KMS-11 (cell line): Measurements from ENCODE around the gene TMEM273.
A peak's percentile ranks its signal among the peaks of the same experiment; 100 is the strongest.

Source experiments
- H2AFZ ChIP-seq: fragments of 200-600 bp; sonication (generic); 2 replicates; pipeline ENCODE4 v1.6.1; 2016; ENCODE audit warnings: antibody characterized with exemption, mixed run types, low read depth
- H3K27ac ChIP-seq: fragments of 200-600 bp; sonication (generic); 2 replicates; pipeline ENCODE4 v1.6.1; 2016; ENCODE audit warnings: mild to moderate bottlenecking, mixed run types
- H3K27me3 ChIP-seq: fragments of 200-600 bp; sonication (generic); 2 replicates; pipeline ENCODE4 v1.6.1; 2017; ENCODE audit warnings: mild to moderate bottlenecking, low read depth, mixed run types, moderate library complexity; ENCODE audit not compliant: insufficient read depth
- H3K36me3 ChIP-seq: fragments of 200-600 bp; sonication (generic); 2 replicates; pipeline ENCODE4 v1.6.1; 2017; ENCODE audit warnings: mild to moderate bottlenecking, mixed run types; ENCODE audit not compliant: insufficient read depth
- H3K4me1 ChIP-seq: fragments of 200-600 bp; sonication (generic); 2 replicates; pipeline ENCODE4 v1.6.1; 2016; ENCODE audit warnings: mild to moderate bottlenecking, low read depth, mixed run types; ENCODE audit not compliant: poor library complexity, severe bottlenecking
- H3K4me2 ChIP-seq: fragments of 200-600 bp; sonication (generic); 2 replicates; pipeline ENCODE4 v1.7.0; 2016; ENCODE audit warnings: mild to moderate bottlenecking, mixed run types
- H3K4me3 ChIP-seq: fragments of 200-600 bp; sonication (generic); IDR thresholded peaks from 2 replicates; pipeline ENCODE4 v1.6.1; 2017; ENCODE audit warnings: low read depth, low read length, mixed read lengths; ENCODE audit not compliant: insufficient read depth
- H3K79me2 ChIP-seq: fragments of 200-600 bp; sonication (generic); 2 replicates; pipeline ENCODE4 v1.6.1; 2016; ENCODE audit warnings: low read depth, mixed run types; ENCODE audit not compliant: insufficient read depth
- H3K9ac ChIP-seq: fragments of 200-600 bp; sonication (generic); 2 replicates; pipeline ENCODE4 v1.6.1; 2016; ENCODE audit warnings: mild to moderate bottlenecking, mixed run types
- H4K20me1 ChIP-seq: fragments of 200-600 bp; sonication (generic); 2 replicates; pipeline ENCODE4 v1.6.1; 2016; ENCODE audit warnings: mild to moderate bottlenecking, mixed run types; ENCODE audit not compliant: insufficient read depth
- TF ChIP-seq, protein P1 (sequence below): fragments of 200-600 bp; sonication (generic); conservative IDR thresholded peaks from 2 replicates; pipeline ENCODE4 v1.6.1; 2017; ENCODE audit warnings: low read depth, mild to moderate bottlenecking, antibody characterized with exemption, low read length, moderate library complexity, mixed read lengths

The TMEM273 gene

DNA sequence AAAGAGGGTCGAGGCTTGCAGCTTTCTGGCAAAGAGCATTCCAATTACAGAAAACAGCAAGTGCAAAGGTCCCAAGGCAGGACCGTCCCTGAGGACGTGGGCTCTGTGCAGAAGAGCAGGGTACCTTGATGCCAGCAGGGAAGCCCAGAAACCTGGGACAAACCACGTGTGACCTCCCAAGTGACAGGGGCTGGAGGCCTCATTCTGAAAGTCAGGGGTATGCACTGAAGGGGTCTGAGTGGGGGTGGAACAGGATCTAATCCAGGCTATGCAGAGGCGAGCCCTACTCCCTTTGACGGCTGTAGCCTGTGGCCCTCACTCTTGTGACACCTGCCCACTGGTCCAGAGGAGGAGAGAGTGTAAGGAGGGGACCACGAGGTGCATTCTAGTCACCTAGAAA is 22.9 kb downstream of the TMEM273 start:
- Histone ChIP-seq H3K36me3 (no peaks in the 10 kb centered on the region), H2AFZ (no peak overlapping the region), H3K79me2 (no peaks in the 10 kb centered on the region), H3K9ac (no peak overlapping the region), H4K20me1 (no peaks in the 10 kb centered on the region), H3K4me2 (no peak overlapping the region), H3K27ac (no peak overlapping the region), H3K4me3 (no peak overlapping the region), H3K4me1 (no peaks in the 10 kb centered on the region), H3K27me3 (no peaks in the 10 kb centered on the region)
- TF ChIP-seq, protein P1, sequence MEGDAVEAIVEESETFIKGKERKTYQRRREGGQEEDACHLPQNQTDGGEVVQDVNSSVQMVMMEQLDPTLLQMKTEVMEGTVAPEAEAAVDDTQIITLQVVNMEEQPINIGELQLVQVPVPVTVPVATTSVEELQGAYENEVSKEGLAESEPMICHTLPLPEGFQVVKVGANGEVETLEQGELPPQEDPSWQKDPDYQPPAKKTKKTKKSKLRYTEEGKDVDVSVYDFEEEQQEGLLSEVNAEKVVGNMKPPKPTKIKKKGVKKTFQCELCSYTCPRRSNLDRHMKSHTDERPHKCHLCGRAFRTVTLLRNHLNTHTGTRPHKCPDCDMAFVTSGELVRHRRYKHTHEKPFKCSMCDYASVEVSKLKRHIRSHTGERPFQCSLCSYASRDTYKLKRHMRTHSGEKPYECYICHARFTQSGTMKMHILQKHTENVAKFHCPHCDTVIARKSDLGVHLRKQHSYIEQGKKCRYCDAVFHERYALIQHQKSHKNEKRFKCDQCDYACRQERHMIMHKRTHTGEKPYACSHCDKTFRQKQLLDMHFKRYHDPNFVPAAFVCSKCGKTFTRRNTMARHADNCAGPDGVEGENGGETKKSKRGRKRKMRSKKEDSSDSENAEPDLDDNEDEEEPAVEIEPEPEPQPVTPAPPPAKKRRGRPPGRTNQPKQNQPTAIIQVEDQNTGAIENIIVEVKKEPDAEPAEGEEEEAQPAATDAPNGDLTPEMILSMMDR, result no peak

DNA sequence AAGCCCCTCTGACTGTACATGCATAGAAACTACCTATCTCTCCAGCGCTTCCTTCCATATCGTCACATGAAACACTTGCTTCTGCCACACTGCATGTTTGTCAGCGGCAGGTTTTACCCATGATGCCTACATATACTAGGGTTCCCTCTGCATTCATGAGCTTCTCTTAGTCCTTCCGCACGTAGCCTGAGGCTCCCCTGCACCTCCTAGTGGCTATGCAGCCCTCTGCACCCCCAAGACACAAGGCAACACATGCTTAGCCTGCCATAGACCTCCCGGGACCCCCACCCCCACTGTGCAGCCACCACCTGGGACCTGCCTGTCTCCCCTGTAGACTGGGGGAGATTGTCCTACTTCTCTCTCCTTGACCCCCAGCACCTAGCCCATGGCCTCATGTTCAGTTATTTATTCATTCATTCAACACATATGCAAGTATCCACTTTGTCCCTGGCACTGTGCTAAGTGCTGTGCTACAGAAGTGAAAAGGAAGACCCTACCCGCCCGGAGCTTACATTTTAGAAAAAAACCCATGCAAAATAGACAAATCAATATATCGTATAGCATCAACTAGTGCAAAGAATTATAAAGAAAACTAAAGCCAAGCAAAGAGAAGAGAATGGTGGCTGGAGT is 23.5 kb downstream of the TMEM273 start:
- Histone ChIP-seq H3K27ac (no peak overlapping the region), H4K20me1 (no peaks in the 10 kb centered on the region), H3K27me3 (no peaks in the 10 kb centered on the region), H3K9ac (no peak overlapping the region), H2AFZ (no peak overlapping the region), H3K79me2 (no peaks in the 10 kb centered on the region), H3K4me3 (no peak overlapping the region), H3K4me2 (no peak overlapping the region), H3K4me1 (no peaks in the 10 kb centered on the region), H3K36me3 (no peaks in the 10 kb centered on the region)
- TF ChIP-seq, protein P1, result peak; percentile 37; the same call in 1 of the 2 replicates

DNA sequence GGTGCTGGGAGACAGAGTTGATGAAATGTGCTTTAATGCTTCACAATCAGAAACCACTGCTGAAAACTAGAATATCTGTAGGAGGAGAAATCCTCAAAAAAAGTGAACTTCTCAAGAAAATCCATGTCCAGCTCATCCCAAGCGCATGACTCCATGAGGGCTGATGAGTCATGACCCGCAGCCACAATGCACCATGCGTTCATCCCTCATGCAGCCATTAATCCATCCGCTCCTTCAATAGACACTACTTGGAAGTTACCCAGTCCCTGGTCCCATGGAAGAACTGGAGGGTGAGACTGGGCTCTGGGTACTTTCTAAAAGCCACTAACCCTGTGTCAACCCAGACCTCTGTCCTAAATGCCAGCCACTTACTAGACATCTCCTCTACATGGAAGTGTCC is 24.4 kb downstream of the TMEM273 start:
- TF ChIP-seq, protein P1, result no peak
- no peaks in the 10 kb centered on the region for H3K4me1 ChIP-seq
- no peak overlapping the region for H3K4me2 ChIP-seq
- no peak overlapping the region for H3K4me3 ChIP-seq
- H3K36me3 ChIP-seq, result no peaks in the 10 kb centered on the region
- H2AFZ ChIP-seq, result no peak overlapping the region
- H3K9ac ChIP-seq, result no peak overlapping the region
- no peaks in the 10 kb centered on the region for H3K79me2 ChIP-seq
- H3K27ac ChIP-seq, result no peak overlapping the region
- H3K27me3 ChIP-seq, result no peaks in the 10 kb centered on the region
- H4K20me1 ChIP-seq, result no peaks in the 10 kb centered on the region

DNA sequence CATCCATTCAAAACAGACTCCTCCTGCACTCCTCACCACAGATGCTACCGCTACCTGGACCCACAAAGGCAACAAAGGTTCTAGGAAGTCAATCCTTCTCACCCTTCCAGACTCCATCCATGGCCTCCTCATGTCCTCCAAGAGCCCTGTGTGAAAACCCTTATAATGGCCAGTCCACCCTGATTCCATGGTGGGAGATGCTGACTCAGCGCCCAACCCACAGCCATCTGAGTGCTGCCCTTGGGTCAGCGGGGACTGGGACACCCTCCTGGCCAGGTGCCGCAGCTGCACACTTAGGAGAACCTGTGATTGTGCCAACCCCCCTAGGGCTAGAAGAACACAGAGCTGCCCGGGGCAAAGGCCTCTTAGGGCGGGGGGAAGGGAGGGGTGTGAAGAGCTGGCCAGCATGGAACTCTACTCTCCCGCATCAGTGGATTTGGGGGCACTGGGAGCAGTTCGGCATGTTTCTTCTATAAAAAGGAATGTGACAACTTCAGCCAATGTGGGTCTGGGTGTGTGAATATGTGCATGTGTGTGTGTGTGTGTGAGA is 25.4 kb downstream of the TMEM273 start:
- Histone ChIP-seq H3K27ac (no peak overlapping the region), H3K4me2 (no peak overlapping the region), H3K4me3 (no peak overlapping the region), H3K36me3 (no peaks in the 10 kb centered on the region), H2AFZ (no peak overlapping the region), H3K4me1 (no peaks in the 10 kb centered on the region), H3K27me3 (no peaks in the 10 kb centered on the region), H3K9ac (no peak overlapping the region), H3K79me2 (no peaks in the 10 kb centered on the region), H4K20me1 (no peaks in the 10 kb centered on the region)
- TF ChIP-seq, protein P1, result no peak
